ENCODE measurements around the gene MRI1. TPM values are rescaled to one million over a fixed set of nuclear protein-coding genes. Genes with fewer than 3 reads are reported as not detected.
A peak's percentile ranks its signal among the peaks of the same experiment; 100 is the strongest.

Gene MRI1
- polyA plus RNA-seq, 3 donors, result 3.8 to 48.9 (median 4.4) TPM

GRCh38 chr19:13783565-13784500, 19.5 kb downstream of the MRI1 start:
- H3K4me1 Mint-ChIP-seq, result peaks cover 30% of the 10 kb centered on the region
- H4K20me1 ChIP-seq (ENCODE audit: insufficient read depth, low read length), result no peaks in the 10 kb centered on the region
- H3K36me3 Mint-ChIP-seq, result peaks cover 6 to 7% of the 10 kb centered on the region in 2 donors
- no peak overlapping the region for H3K27ac Mint-ChIP-seq
- intact Hi-C loops (cut with micrococcal nuclease), result loop anchor here in 1 of 2 donors (5.0 kb wide), 1 partner anchor 83 kb away; no protein-coding TSS in a partner anchor
- 94% methylated on average over 9 of the region's 18 CpGs for WGBS (ENCODE audit: insufficient coverage)
- H3K36me3 ChIP-seq (replicated peaks in 1 of 2; ENCODE audit: control insufficient read depth in 1 of 2, insufficient read depth in 2 of 2, low read length in 2 of 2), result peaks cover 6% of the 10 kb centered on the region in 2 donors
- H3K9ac ChIP-seq (ENCODE audit: insufficient read depth, low read length, poor library complexity, severe bottlenecking), result no peak overlapping the region
- no peaks in the 10 kb centered on the region for H3K79me2 ChIP-seq (ENCODE audit: insufficient read depth, low read length)
- TF ChIP-seq, protein P1, sequence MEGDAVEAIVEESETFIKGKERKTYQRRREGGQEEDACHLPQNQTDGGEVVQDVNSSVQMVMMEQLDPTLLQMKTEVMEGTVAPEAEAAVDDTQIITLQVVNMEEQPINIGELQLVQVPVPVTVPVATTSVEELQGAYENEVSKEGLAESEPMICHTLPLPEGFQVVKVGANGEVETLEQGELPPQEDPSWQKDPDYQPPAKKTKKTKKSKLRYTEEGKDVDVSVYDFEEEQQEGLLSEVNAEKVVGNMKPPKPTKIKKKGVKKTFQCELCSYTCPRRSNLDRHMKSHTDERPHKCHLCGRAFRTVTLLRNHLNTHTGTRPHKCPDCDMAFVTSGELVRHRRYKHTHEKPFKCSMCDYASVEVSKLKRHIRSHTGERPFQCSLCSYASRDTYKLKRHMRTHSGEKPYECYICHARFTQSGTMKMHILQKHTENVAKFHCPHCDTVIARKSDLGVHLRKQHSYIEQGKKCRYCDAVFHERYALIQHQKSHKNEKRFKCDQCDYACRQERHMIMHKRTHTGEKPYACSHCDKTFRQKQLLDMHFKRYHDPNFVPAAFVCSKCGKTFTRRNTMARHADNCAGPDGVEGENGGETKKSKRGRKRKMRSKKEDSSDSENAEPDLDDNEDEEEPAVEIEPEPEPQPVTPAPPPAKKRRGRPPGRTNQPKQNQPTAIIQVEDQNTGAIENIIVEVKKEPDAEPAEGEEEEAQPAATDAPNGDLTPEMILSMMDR (IDR thresholded peaks at IDR 0.05), result no peak
- no peak overlapping the region for H2AFZ ChIP-seq (ENCODE audit: insufficient read depth, low read depth, low read length, poor library complexity, severe bottlenecking)
- H3K27me3 ChIP-seq (ENCODE audit: control insufficient read depth in 2 of 2, insufficient read depth in 2 of 2, low read length in 2 of 2), result no peaks in the 10 kb centered on the region
- DNase-seq, result no peak
- H3K4me2 ChIP-seq (replicated peaks; ENCODE audit: extremely low read depth, low read length, poor library complexity, severe bottlenecking), result no peak overlapping the region
- H3K4me3 ChIP-seq (replicated peaks in 1 of 3; ENCODE audit: low read depth in 2 of 3, low read length in 3 of 3), result no peak overlapping the region
- no peak overlapping the region for H3K27ac ChIP-seq (ENCODE audit: low read depth in 1 of 2, low read length in 2 of 2)
- H3K4me1 ChIP-seq (ENCODE audit: control insufficient read depth in 1 of 2, insufficient read depth in 2 of 2, low read length in 2 of 2), result peaks cover 25 to 33% of the 10 kb centered on the region in 2 donors
- no peaks in the 10 kb centered on the region for H3K9me3 ChIP-seq (replicated peaks in 1 of 2; ENCODE audit: control insufficient read depth in 1 of 2, insufficient read depth in 1 of 2, low read length in 2 of 2)
- peaks cover 0 to 3% (median 0%) of the 10 kb centered on the region in 7 donors for H3K9me3 Mint-ChIP-seq
- H3K27me3 Mint-ChIP-seq (ENCODE audit: low read depth in 3 of 3), result peaks cover 0 to 3% (median 0%) of the 10 kb centered on the region in 3 donors
- no peak overlapping the region for H3K4me3 Mint-ChIP-seq

DNA sequence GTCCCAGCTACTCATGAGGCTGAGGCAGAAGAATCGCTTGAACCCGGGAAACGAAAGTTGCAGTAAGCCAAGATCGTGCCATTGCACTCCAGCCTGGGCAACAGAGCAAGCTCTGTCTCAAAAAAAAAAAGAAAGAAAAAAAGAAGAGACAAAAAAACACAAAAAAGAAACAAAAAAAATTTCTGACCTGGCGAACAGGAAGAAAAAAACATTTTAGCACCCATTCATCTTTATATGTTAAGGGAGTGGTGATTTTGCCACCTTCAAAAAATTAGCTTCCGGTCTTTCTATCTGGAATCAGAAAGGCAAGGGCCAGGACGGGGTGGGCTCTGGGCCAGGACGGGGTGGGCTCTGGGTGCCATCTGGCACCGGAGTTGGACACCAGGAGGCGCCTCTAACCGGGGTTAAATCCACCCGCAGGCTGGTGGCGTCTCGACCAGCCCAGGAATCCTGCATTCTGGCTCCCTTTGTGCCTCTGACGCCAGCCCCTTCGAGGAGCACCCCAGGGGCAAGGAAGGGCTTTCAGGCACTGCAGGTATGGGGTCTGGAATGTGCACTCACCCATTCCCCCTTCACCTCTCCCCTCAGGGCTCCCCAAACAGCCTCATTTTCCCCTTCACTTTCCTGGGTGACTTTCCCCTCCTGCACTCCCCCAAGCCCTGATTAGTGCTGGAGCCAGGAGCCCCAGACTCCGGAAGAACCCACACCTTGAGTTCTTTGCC, 20.6 kb downstream of the MRI1 start:
- TF ChIP-seq, protein P1 (IDR thresholded peaks at IDR 0.05), result peak; percentile 82
- Mint-ChIP-seq H3K4me1 (peaks cover 37% of the 10 kb centered on the region), H3K4me3 (peak overlapping the region; percentile 54 to 67), H3K27ac (peak overlapping the region in 3 of 7 donors; percentile 6 to 61 (median 48)), H3K9me3 (peaks cover 0 to 3% (median 0%) of the 10 kb centered on the region in 7 donors), H3K36me3 (no peaks in the 10 kb centered on the region), H3K27me3 (ENCODE audit: low read depth in 3 of 3) (peaks cover 0 to 3% (median 0%) of the 10 kb centered on the region in 3 donors)
- H3K27ac ChIP-seq (ENCODE audit: low read depth in 1 of 2, low read length in 2 of 2), result no peak overlapping the region
- DNase-seq, result peak; percentile 38 to 70 (median 66)
- H3K4me1 ChIP-seq (ENCODE audit: control insufficient read depth in 1 of 2, insufficient read depth in 2 of 2, low read length in 2 of 2), result peaks cover 35 to 44% of the 10 kb centered on the region in 2 donors
- H3K4me2 ChIP-seq (replicated peaks; ENCODE audit: extremely low read depth, low read length, poor library complexity, severe bottlenecking), result peak overlapping the region; percentile 37
- no peaks in the 10 kb centered on the region for H3K9me3 ChIP-seq (replicated peaks in 1 of 2; ENCODE audit: control insufficient read depth in 1 of 2, insufficient read depth in 1 of 2, low read length in 2 of 2)
- intact Hi-C loops (cut with micrococcal nuclease), result loop anchor here (5.0 kb wide), 3 partner anchors 47 to 82 kb away; no protein-coding TSS in a partner anchor
- no peaks in the 10 kb centered on the region for H3K36me3 ChIP-seq (replicated peaks in 1 of 2; ENCODE audit: control insufficient read depth in 1 of 2, insufficient read depth in 2 of 2, low read length in 2 of 2)
- H3K79me2 ChIP-seq (ENCODE audit: insufficient read depth, low read length), result no peaks in the 10 kb centered on the region
- no peak overlapping the region for H3K9ac ChIP-seq (ENCODE audit: insufficient read depth, low read length, poor library complexity, severe bottlenecking)
- no peaks in the 10 kb centered on the region for H4K20me1 ChIP-seq (ENCODE audit: insufficient read depth, low read length)
- H3K4me3 ChIP-seq (replicated peaks in 1 of 3; ENCODE audit: low read depth in 2 of 3, low read length in 3 of 3), result no peak overlapping the region
- 23% methylated on average over 14 of the region's 17 CpGs for WGBS (ENCODE audit: insufficient coverage)
- peak overlapping the region; percentile 53 for H2AFZ ChIP-seq (ENCODE audit: insufficient read depth, low read depth, low read length, poor library complexity, severe bottlenecking)
- no peaks in the 10 kb centered on the region for H3K27me3 ChIP-seq (ENCODE audit: control insufficient read depth in 2 of 2, insufficient read depth in 2 of 2, low read length in 2 of 2)
